ENCODE results near the gene TRIM27. TPM values are rescaled to one million over a fixed set of nuclear protein-coding genes. Genes with fewer than 3 reads are reported as not detected.

TRIM27 gene
- total RNA-seq, 2 donors from 2014 or later, result 56.3 to 69.2 TPM

- 95 to 100% methylated on average over 1 of the region's 1 CpG for WGBS, 2 donors
- Histone ChIP-seq H3K4me1 (peaks cover 37% of the 10 kb centered on the region), H3K27me3 (no peaks in the 10 kb centered on the region), H3K36me3 (replicated peaks in 1 of 2; ENCODE audit: insufficient read depth in 1 of 2, low read depth in 2 of 2) (peaks cover 21 to 32% of the 10 kb centered on the region in 2 donors), H3K9me3 (no peaks in the 10 kb centered on the region), H3K27ac (no peak overlapping the region), H3K4me3 (no peak overlapping the region)
- intact Hi-C loops (cut with DNase I), result no loop called here
- TF ChIP-seq CTCF (IDR thresholded peaks at IDR 0.05) (no peak), POLR2A (IDR thresholded peaks at IDR 0.05) (no peak)
- no peak for DNase-seq
- ATAC-seq, result no peak
These were observed 3.5 kb downstream of the TRIM27 start for GRCh38 chr6:28920281-28920680.

- intact Hi-C loops (cut with DNase I), result no loop called here
- TF ChIP-seq CTCF (IDR thresholded peaks at IDR 0.05) (no peak), POLR2A (IDR thresholded peaks at IDR 0.05) (no peak)
- 62 to 64% methylated on average over 2 of the region's 2 CpGs for WGBS, 2 donors
- DNase-seq (no peak), ATAC-seq (no peak)
- Histone ChIP-seq H3K4me3 (no peak overlapping the region), H3K9me3 (no peaks in the 10 kb centered on the region), H3K27ac (no peak overlapping the region), H3K27me3 (no peaks in the 10 kb centered on the region), H3K4me1 (peaks cover 6% of the 10 kb centered on the region), H3K36me3 (replicated peaks in 1 of 2; ENCODE audit: insufficient read depth in 1 of 2, low read depth in 2 of 2) (peaks cover 12 to 45% of the 10 kb centered on the region in 2 donors)
These were observed 8.8 kb downstream of the TRIM27 start for GRCh38 chr6:28914941-28915340.

GRCh38 chr6:28910901-28911690, 12.7 kb downstream of the TRIM27 start:
- no peak for TF ChIP-seq POLR2A (IDR thresholded peaks at IDR 0.05)
- Histone ChIP-seq H3K4me3 (no peak overlapping the region), H3K36me3 (replicated peaks in 1 of 2; ENCODE audit: insufficient read depth in 1 of 2, low read depth in 2 of 2) (peaks cover 0 to 28% of the 10 kb centered on the region in 2 donors), H3K27me3 (no peaks in the 10 kb centered on the region), H3K27ac (no peak overlapping the region), H3K4me1 (peaks cover 3% of the 10 kb centered on the region), H3K9me3 (no peaks in the 10 kb centered on the region)
- intact Hi-C loops (cut with DNase I), result no loop called here
- no peak for DNase-seq
- WGBS, 2 donors, result 75 to 83% methylated on average over 3 of the region's 3 CpGs
- no peak for ATAC-seq

GRCh38 chr6:28907394-28907793, 16.4 kb downstream of the TRIM27 start:
- DNase-seq, result no peak
- Histone ChIP-seq H3K4me1 (no peaks in the 10 kb centered on the region), H3K4me3 (no peak overlapping the region), H3K9me3 (no peaks in the 10 kb centered on the region), H3K27ac (no peak overlapping the region), H3K27me3 (no peaks in the 10 kb centered on the region), H3K36me3 (replicated peaks in 1 of 2; ENCODE audit: insufficient read depth in 1 of 2, low read depth in 2 of 2) (peaks cover 13 to 38% of the 10 kb centered on the region in 2 donors)
- WGBS, 2 donors, result 61 to 70% methylated on average over 3 of the region's 3 CpGs
- ATAC-seq, result no peak
- intact Hi-C loops (cut with DNase I), result no loop called here
- TF ChIP-seq POLR2A (IDR thresholded peaks at IDR 0.05), result no peak
- no peak for TF ChIP-seq CTCF (IDR thresholded peaks at IDR 0.05)

- 89 to 96% methylated on average over 4 of the region's 4 CpGs for WGBS, 2 donors
- Histone ChIP-seq H3K27me3 (no peaks in the 10 kb centered on the region), H3K36me3 (replicated peaks in 1 of 2; ENCODE audit: insufficient read depth in 1 of 2, low read depth in 2 of 2) (peaks cover 13 to 39% of the 10 kb centered on the region in 2 donors), H3K4me3 (no peak overlapping the region), H3K9me3 (no peaks in the 10 kb centered on the region), H3K4me1 (no peaks in the 10 kb centered on the region), H3K27ac (no peak overlapping the region)
- no peak for TF ChIP-seq POLR2A (IDR thresholded peaks at IDR 0.05)
- TF ChIP-seq CTCF (IDR thresholded peaks at IDR 0.05), result no peak
- no peak for ATAC-seq
- intact Hi-C loops (cut with DNase I), result no loop called here
- no peak for DNase-seq
These were observed 17.1 kb downstream of the TRIM27 start for GRCh38 chr6:28906669-28907068.
